ENCODE data around the gene TAOK3.
A peak's percentile ranks its signal among the peaks of the same experiment; 100 is the strongest.
"Not testable (repeated sequence)": the region's sequence is repeated elsewhere in the genome, so short reads cannot be mapped to it uniquely, and the experiment has no call there.

The TAOK3 gene

DNA sequence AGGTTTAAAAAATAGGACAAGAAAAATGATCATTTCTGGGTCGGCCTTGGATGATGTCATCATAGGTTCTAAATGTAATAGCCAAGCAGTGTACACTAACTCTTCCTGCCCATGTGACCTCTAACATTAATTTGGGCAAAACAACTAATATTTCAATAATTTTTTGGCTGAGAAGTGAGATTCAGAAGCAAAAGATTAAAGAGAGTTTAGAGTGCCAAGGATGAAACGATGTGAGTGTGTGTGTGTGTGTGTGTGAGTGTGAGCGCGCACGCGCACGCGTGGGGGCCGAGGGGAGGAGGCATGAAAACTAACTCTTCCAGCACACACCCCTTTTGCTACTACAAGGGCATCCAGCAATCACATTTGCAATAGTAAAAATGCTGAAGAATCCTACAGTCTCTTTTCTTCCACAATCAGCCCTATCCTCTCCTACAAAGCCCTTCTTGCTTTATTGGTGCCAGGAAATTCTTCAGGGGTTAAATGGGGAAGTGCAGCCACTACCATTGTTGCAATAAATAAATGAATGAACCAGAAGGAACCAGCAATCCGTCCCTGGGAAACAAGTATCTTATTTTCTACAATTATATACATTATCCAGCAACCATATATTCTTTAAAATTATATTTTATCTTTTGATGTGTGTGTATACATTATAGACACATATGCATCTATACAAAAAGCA is 183.9 kb downstream of the TAOK3 start:
- peak; percentile 22 for DNase-seq

DNA sequence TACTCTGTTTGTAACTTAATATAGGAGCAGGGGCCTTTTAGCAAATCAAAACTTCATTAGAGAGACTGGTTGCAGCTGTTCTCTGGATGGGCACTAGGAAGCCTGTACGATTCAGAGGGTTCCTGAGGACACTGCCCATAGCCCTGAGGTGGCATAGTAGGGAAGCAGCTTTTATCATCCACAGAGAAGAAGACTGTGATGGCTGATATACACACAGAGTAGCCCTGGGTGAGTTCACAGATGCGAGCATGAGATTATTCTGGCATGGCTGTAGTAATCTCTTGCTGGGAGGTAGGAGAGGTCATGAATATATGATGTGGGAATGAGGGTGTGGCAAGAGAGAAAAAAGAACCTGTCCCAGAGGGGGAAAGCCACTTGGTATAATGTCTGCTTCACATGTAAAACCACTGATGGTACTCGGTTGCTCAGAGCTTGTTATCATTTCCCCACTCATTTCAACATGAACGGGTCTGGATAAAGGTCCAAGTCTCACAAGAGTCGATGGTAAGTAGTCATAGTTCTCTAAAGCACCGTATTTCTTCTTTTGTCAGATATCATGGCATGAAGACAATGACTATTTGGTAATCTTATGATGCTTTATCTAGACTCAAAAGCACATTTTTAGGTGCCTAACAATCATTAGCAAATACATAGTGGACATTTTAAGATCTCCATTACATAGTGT is 184.8 kb downstream of the TAOK3 start:
- no peak for DNase-seq

DNA sequence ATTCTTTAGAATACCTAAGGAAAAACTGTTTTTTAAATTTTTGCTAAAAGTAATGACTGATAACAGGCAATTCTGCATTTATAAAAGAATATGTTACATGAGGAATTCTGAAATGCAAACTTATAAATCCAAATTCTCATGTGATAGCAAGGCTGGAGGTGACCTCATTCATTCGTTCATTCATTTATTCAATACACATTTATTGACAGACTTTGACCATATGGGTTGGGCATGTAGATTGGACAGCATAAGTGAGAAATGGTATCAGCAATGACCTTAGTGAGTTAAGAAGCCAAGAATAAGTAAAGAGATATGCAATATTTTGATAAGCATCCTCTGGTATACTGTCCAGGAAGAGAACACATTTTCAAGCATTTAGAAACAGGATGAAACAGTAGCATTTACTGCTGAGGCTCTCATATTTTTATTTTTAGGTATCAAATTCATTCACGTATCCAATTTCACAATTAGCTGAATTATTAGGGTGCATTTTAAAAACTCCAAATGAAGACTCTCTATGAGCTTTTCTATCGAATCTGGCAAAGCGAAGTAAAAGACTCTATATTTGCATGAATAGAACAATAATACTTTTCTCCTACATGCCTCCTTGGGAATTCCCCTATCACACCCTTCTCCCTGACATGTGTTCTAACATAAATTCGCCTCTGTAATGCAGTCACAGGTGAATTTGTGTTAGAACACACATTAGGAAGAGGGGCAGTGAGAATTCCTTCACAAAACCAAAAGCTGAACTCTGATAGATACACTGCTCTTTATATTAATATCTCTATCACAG is 186.9 kb downstream of the TAOK3 start:
- DNase-seq: no peak

DNA sequence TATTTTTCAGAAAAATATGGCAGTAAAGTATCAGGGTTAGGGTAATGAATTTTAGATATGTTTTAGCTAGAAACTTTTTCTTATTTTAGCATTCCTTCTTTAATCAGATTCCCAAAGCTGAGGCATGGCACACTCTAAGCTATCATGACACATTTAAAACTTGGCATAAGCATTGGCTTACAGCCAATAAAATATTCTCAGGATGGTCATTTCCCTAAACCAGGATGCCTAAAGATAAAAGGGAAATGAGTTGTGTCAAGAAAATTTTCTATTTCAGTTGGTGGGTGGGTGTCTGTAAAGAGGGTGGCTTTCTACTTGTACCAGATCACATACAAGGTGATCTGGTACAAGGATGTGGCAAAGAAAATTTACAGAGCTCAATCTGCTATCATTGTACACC is 189.0 kb downstream of the TAOK3 start:
- DNase-seq: peak; percentile 14

DNA sequence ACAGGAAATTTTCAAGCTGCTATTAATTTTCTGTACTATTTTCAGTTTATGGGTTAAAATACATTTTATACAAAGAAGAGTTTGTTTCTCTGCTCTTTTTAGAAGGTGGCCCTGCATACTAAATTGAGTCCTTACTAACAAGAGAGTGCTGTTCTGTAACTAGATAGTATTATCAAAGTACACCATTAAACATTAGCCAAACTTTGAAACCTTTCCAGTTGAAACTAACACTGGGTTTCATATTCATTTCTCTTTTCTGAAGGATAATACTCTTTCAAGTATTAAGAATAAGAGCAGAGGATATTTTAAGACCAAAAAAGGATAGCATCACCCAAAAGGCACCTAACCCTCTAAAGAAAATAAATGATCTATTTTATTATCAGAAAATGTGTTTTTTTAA is 189.6 kb downstream of the TAOK3 start:
- no peak for DNase-seq

DNA sequence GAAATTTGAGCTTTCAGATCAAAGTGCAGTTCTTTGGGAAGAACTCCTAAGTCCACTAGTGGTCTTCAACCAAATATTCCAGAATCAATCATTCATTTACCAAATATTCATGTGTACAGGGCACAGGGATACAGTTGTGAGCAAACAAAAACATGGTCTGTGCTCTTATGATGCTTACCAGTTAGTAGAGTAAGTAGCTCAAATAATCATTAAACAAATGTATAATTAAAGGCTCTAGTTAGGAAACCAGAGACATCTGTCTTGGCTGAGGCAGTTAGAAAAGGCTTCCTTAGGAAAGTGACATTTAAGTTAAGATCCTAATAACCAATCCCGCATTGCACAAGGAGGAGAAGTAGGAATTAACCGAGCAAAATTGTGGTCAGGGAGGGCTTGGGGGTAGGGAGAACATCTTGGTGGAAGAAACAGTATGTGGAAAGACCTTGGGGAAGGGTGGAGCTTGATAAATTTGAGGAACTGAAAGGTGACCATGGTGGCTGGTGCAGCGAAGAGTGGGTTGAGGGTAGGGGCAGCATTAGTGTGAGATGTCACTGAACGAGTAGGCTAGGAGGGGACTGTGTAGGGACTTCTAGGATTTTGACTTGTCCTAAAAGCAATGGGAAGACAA is 196.8 kb downstream of the TAOK3 start:
- no peak for DNase-seq

DNA sequence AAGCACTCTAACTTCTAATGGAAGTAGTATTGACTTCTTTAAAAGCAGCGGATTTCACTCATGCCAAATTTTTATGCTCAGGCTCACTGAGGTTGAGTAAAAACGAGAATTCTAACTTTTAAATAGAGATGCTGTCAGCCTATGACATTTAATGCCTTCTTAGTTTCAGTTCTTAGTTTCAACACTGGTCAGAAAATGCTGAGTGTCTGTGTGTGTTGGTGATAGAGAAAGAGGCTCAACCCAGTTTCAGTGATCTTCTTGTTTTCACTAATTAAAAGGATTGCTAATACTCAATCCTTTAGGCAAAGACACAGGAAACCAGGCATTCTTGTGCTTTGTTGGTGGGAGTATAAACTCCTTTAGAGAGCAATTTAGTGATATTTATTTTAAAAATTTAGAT is 205.8 kb downstream of the TAOK3 start:
- DNase-seq: no peak

DNA sequence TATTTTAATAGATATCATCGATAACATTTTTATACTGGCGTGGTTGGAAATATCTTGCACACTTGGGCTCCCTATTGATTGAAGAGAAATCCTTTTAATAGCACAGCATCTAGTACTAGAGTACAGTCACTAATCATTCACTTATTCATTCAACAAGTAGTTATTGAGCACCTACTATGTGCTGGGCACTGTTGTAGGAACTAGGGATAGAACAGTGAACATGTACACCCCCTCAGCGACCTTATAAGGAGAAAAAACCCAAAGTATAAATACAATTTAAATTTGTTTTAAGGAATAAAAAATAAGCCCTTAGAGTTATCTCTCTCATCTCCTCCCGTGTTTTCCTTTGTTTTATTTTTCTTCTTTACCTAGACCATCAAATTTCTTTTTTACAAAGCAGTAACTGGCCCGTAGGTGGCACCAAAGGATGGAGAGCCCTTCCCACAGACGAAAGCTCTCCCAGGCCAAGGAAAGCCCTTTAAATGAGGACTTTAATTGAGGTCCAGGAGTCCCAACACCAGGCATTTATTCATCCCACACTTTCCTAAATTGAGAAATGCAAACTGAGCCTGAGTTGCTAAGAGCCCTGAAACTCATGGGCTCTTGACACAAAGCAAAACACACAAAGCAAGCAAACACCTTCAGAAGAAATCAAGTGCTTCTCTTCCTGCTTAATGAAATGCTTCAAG is 207.8 kb downstream of the TAOK3 start:
- DNase-seq: peak; percentile 11

DNA sequence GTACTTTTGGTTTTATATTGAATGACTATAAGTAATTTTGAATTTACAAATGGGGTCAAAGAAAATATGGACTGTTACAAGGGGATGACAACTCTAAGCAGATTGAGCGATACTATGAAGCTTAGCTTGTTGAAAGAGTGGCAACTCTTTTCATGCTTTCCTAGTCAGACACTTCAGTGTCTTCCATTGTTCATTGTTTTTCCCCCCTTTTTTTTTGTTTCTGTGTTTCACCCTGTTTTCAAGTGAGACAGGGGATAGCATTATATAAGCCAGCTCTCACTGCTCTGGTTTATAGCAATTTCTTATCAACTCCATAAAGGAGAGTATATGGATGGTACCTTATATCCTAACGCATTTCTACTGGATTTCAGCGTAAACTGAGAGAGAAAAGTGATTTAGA is 212.2 kb downstream of the TAOK3 start:
- no peak for DNase-seq

DNA sequence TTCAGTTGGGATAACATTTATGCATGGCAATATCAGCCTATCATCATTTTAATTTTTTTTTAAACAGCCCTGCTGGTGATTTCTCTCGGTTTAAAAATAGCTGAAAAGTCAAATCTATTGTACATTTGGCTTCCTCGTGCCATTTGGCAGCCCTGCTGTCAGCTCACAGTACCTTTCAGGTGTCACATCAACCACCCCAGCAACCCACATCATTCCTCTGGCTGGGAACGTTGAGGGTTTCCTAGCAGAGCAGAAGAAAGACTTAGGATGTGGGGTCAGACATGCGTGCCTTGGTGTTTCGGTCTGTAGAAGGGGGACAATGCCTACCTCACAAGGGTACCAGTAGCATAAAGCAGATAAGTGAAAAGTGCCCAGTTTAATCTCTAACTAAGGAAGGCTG is 221.0 kb downstream of the TAOK3 start:
- no peak for DNase-seq

DNA sequence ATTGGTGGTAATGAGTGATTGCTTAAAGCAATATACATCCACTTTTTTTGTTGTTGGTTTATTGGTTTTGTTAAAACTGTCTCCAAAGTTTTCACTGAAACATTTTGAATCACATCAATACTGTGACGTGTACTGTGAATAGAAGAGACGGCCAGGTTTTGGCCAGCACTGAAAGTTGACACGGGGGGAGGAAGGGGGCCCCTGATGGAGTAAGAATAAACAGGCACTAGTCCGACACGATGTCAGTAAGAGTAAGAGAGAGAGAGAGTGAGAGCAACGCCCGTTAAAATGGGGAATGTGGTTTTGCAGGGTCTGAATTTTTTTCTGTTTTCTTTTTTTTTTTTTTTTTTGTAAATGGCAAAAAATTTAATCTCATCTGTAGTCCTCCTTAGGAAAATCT is 222.1 kb downstream of the TAOK3 start:
- DNase-seq: no peak

DNA sequence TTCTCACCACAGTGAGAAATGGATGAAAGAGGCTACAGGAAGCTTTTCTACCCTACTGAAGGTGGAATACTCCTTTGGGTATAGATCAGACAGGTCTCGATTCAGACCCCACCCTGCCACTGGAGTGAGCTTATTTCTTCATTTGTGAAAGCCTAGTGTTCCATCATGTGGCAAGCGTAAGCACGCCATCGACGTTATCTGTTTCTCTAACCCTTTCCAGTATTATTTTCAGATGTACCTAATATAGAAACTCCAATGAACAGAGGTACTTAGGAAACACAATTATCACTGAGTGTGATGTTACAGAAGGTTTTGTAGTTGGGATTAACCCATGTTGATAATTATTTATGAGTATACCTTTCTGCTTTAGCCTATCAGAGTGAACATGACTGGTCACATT is 224.4 kb downstream of the TAOK3 start:
- DNase-seq: no peak

DNA sequence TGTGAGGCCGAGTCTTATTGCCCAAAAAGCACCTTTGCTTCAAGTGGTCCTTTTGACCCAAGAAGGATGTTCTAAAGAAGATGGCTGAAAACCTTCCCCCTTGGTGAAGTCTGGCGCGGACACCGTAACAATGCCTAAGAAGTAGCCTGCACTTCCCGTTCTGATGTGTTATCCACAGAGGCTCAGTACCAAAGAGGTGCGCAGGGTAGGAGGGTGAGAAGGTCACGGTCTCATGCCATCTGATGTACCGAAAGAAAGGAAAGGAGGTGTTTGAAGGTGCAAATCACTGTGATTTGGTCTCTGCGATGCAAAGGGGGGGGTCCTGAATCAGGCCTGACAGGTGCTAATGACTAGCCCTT is 226.9 kb downstream of the TAOK3 start:
- no peak for DNase-seq

DNA sequence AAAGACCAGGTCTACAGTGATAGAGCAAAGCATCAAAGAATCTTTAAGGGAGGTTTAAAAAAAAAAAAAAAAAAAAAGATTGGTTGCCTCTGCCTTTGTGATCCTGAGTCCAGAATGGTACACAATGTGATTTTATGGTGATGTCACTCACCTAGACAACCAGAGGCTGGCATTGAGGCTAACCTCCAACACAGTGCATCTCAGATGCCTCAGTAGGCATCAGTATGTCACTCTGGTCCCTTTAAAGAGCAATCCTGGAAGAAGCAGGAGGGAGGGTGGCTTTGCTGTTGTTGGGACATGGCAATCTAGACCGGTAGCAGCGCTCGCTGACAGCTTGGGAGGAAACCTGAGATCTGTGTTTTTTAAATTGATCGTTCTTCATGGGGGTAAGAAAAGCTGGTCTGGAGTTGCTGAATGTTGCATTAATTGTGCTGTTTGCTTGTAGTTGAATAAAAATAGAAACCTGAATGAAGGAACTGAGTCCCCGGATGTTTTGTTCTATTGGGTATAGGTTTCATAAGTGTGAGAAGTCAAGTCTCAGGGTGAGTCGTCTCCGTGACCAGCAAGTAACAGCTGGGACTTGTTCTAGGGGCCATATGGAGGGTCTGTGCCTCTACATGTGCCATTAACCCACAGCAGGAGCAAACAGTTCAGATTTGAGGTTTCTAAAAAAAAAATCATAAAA is 227.5 kb downstream of the TAOK3 start:
- DNase-seq: no peak

DNA sequence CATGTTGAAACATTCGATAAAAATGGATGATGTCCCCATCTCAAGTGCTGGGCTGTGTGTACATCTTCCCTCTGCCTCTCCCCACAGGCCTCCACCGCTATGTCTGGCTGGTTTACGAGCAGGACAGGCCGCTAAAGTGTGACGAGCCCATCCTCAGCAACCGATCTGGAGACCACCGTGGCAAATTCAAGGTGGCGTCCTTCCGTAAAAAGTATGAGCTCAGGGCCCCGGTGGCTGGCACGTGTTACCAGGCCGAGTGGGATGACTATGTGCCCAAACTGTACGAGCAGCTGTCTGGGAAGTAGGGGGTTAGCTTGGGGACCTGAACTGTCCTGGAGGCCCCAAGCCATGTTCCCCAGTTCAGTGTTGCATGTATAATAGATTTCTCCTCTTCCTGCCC is 228.2 kb downstream of the TAOK3 start:
- DNase-seq: no peak

DNA sequence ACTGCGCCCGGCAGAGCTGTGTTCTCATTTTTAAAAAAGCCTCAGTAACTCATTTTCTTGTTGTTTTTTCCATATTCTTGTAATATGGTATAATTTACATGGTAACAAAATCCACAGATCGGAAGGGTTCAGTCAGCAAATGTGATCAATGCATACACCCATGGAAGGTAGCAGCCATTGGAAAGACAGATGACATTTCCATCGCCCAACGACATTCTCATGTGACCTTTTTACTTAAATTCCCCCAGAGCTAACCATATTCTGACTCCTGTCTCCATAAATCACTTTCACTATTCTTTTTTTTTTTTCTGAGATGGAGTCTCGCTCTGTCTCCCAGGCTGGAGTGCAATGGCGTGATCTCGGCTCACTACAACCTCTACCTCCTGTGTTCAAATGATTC is 231.9 kb downstream of the TAOK3 start:
- DNase-seq: no peak

DNA sequence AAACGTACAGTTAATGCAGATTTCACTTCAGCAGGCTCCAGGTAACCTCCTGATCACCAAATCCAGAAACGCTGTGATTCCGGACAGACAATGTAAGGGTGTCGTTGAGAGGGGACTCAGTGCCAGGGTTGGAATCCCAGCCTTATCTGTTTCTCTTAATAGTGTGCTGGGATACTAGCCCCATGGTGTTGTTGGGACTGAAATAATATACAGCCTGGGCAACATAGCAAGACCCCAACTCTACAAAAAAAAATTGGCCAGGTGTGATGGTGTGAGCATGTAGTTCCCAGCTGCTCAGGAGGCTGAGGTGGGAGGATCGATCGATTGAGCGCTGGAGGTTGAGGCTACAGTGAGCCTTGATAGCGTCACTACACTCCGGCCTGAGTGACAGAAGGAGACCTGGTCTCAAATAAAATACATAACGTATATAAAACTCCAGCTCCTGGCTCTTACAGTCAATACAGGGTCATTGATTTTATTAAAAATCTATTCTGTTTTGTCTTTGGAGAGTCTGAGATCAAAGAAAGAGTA is 235.5 kb downstream of the TAOK3 start:
- no peak for DNase-seq

DNA sequence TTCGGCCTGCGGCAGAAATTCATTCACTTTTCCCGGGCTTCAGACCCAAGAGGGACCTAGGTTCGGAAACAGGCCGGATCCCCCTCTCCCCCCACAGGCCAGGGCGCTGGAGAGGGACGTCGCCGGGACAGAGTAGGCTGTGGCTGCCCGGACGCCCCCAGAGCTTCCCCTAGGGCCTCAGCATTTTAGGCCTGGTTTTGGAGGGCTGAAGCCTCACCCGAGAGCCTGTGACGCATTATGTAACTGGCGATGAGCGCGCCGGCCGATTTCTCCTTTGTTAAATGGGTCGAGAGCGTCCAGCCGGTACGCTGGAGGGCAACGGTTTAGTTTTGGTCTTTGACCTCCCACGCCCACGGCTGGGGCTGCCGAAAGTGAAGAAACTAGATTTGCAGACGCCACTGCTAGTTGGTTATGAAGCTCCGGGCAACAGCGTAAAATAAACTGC is 236.1 kb downstream of the TAOK3 start:
- peak; percentile 49 for DNase-seq

DNA sequence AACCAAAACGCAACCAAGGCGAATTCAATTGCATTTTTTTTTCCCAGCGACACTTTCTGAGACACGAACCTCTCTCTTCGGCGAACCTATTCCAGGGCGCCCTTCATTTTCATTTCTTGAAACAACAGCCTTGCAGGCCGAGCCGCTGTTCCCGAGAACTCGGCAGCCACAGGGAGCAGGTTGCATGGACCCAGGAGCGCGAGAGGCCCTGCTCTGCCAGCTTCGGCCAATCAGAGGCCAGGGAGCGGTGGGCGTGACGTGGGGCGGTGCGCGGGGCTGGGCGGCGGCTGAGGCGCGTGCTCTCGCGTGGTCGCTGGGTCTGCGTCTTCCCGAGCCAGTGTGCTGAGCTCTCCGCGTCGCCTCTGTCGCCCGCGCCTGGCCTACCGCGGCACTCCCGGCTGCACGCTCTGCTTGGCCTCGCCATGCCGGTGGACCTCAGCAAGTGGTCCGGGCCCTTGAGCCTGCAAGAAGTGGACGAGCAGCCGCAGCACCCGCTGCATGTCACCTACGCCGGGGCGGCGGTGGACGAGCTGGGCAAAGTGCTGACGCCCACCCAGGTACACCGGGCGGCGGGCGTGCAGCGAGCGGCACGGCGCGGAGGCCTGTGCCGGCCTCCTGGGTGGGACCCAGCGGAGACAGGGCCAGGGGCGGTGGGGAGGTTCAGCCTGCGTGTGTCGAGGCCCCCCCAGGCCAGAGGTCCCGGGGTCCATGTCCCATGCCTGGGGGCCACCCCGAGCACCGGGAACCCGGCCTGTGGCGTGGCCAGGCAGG is 236.7 kb downstream of the TAOK3 start, which contains the start of gene PEBP1:
Gene PEBP1 (plus strand): TSS at position 337 of the 771 bp plus-strand sequence. CDS start 86 bp downstream, at position 423.
- DNase-seq: peak; percentile 91

DNA sequence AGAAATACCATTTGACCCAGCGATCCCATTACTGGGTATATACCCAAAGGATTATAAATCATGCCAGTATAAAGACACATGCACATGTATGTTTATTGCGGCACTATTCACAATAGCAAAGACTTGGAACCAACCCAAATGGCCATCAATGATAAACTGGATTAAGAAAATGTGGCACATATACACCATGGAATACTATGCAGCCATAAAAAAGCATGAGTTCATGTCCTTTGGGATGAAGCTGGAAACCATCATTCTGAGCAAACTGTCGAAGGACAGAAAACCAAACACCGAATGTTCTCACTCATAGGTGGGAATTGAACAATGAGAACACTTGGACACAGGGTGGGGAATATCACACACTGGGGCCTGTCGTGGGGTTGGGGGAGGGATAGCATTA is 243.3 kb downstream of the TAOK3 start:
- not testable (repeated sequence) for DNase-seq

DNA sequence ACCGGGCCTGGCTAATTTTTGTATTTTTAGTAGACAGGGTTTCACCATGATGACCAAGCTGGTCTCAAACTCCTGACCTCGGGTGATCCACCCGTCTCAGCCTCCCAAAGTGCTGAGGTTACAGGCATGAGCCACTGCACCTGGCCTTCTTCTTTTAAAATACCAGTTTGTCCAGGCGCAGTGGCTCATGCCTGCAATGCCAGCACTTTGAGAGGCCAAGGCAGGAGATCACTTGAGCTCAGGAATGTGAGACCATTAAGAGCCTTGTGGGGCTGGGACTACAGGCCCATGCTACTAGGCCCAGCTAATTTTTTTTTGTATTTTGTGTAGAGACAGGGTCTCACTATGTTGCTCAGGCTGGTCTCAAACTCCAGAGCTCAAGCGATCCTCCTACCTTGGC is 244.8 kb downstream of the TAOK3 start:
- DNase-seq: no peak

All from EL (cell line).